GM12878 (cell line): Measurements from ENCODE around the gene PGC. TPM values are rescaled to one million over a fixed set of nuclear protein-coding genes. Genes with fewer than 3 reads are reported as not detected.

Source experiments
- ATAC-seq: fragments of 200-7000 bp; cut with Tn5 transposase; 3 replicates; pipeline ENCODE4 v1.9.1; 2020; ENCODE audit warnings: mild to moderate bottlenecking, moderate library complexity
- BruUV-seq: library from RNA; stranded (reverse); fragments of 400-500 nt; replicated peaks from 2 replicates; lab custom pipeline; 2021; lab: Mats Ljungman, UMichigan
- CTCF ChIA-PET: fragments of 300-600 bp; sonication (Branson Sonifier 250); formaldehyde crosslinking; extraction: SDS; loops from one replicate; lab custom pipeline; 2021; ENCODE audit warnings: inconsistent platforms; lab: Yijun Ruan, JAX
- POLR2A ChIA-PET: fragments of 350-600 bp; formaldehyde crosslinking; extraction: SDS; loops from one replicate; lab custom pipeline; 2021; ENCODE audit warnings: inconsistent platforms; lab: Charles Lee
- RAD21 ChIA-PET: fragments of 300-600 bp; sonication (Branson Sonifier 250); formaldehyde crosslinking; loops from one replicate; lab custom pipeline; 2023; ENCODE audit warnings: antibody characterized with exemption; ENCODE audit not compliant: unreplicated experiment; lab: Charles Lee
- SMC1A ChIA-PET: fragments of 300-600 bp; sonication (Branson Sonifier 250); formaldehyde crosslinking; loops from one replicate; lab custom pipeline; 2023; ENCODE audit not compliant: unreplicated experiment, uncharacterized antibody; lab: Charles Lee
- DNase-seq: peaks from one replicate; pipeline ENCODE4 v3.0.0-alpha.2; 2011; ENCODE audit warnings: low read depth, low spot score
- FAIRE-seq: peaks from 3 replicates; lab custom pipeline; 2011; peaks lifted over from hg19 to GRCh38; lab: Jason Lieb, UNC
- H2AFZ ChIP-seq: 2 replicates; pipeline ENCODE4 v1.6.0; 2011; ENCODE audit warnings: low read depth, low read length, control low read depth; ENCODE audit not compliant: control insufficient read depth
- H3K27ac ChIP-seq: 2 replicates; pipeline ENCODE4 v1.5.1; 2011; ENCODE audit warnings: control low read depth; ENCODE audit not compliant: control insufficient read depth, insufficient read depth
- H3K27me3 ChIP-seq, 2 experiments: replicated peaks in 1 of 2; 2 replicates each; pipeline versions ENCODE4 v1.6.0 to v1.6.1; 2011; ENCODE audit warnings: low read length in 1 of 2; ENCODE audit not compliant: control insufficient read depth in 2 of 2, insufficient read depth in 2 of 2
- H3K36me3 ChIP-seq, 2 experiments: 2 replicates each; pipeline ENCODE4 v1.5.1; 2011; ENCODE audit warnings: low read length in 1 of 2; ENCODE audit not compliant: control insufficient read depth in 2 of 2, insufficient read depth in 2 of 2
- H3K4me1 ChIP-seq: 2 replicates; pipeline ENCODE4 v1.6.1; 2011; ENCODE audit warnings: mild to moderate bottlenecking, low read length, moderate library complexity, mixed read lengths; ENCODE audit not compliant: control insufficient read depth, insufficient read depth
- H3K4me2 ChIP-seq: 2 replicates; pipeline ENCODE4 v1.6.0; 2011; ENCODE audit warnings: control low read depth; ENCODE audit not compliant: control insufficient read depth, insufficient read depth
- H3K4me3 ChIP-seq: fragments of 200-600 bp; sonication (generic); 2 replicates; pipeline ENCODE4 v1.5.1; 2016
- H3K79me2 ChIP-seq: 2 replicates; pipeline ENCODE4 v1.6.0; 2011; ENCODE audit warnings: low read length; ENCODE audit not compliant: control insufficient read depth, insufficient read depth
- H3K9ac ChIP-seq: 2 replicates; pipeline ENCODE4 v1.8.0; 2011; ENCODE audit warnings: low read length, control low read depth, mixed read lengths; ENCODE audit not compliant: control insufficient read depth, insufficient read depth
- H3K9me3 ChIP-seq: replicated peaks from 3 replicates; pipeline ENCODE4 v1.5.1; 2011; ENCODE audit warnings: mild to moderate bottlenecking, low read length; ENCODE audit not compliant: control insufficient read depth, insufficient read depth
- H4K20me1 ChIP-seq: 2 replicates; pipeline ENCODE4 v1.6.0; 2011; ENCODE audit not compliant: control insufficient read depth, insufficient read depth
- BACH1 ChIP-seq: fragments of 450-650 bp; IDR thresholded peaks from 2 replicates; pipeline ENCODE4 v1.6.1; 2017; ENCODE audit warnings: mild to moderate bottlenecking, borderline replicate concordance
- CUX1 ChIP-seq: IDR thresholded peaks from 2 replicates; pipeline ENCODE4 v1.6.1; 2012; ENCODE audit warnings: improper control_type of control experiment, low read depth, low read length; ENCODE audit not compliant: insufficient replicate concordance
- MEF2A ChIP-seq: IDR thresholded peaks from 2 replicates; pipeline ENCODE4 v1.6.1; 2011; ENCODE audit warnings: low read depth, mild to moderate bottlenecking, low read length, moderate library complexity; ENCODE audit not compliant: insufficient read depth
- MTA2 ChIP-seq: fragments of 450-650 bp; IDR thresholded peaks from 2 replicates; pipeline ENCODE4 v1.6.1; 2016; ENCODE audit warnings: low read depth, mild to moderate bottlenecking, moderate library complexity
- RB1 ChIP-seq: fragments of 450-650 bp; formaldehyde crosslinking; IDR thresholded peaks from 2 replicates; pipeline ENCODE4 v1.6.1; 2017; ENCODE audit warnings: mild to moderate bottlenecking, borderline replicate concordance
- ZNF207 ChIP-seq: fragments of 450-650 bp; IDR thresholded peaks from 2 replicates; pipeline ENCODE4 v1.6.1; 2014; ENCODE audit warnings: antibody characterized with exemption, mild to moderate bottlenecking, borderline replicate concordance
- WGBS: methylation state at CpG from one replicate; pipeline ENCODE4 v1.1.6; 2016; ENCODE audit warnings: low lambda C conversion rate; ENCODE audit not compliant: insufficient replicate concordance, insufficient coverage; ENCODE audit errors: missing lambda C conversion rate; 5-methylcytosine and 5-hydroxymethylcytosine counted together
- in situ Hi-C: fragments of 300-500 bp; cut with MboI; formaldehyde crosslinking; loops from 9 replicates; pipeline ENCODE4 v1.14.3; 2018; ENCODE audit warnings: mixed read lengths
- intact Hi-C: fragments of 100-400 bp; cut with micrococcal nuclease; formaldehyde crosslinking; loops from one replicate; pipeline ENCODE4 v1.14.2; 2022; ENCODE audit not compliant: unreplicated experiment
- polyA plus RNA-seq, 11 experiments: library from polyadenylated mRNA; depleted of rRNA in 4 of 11; unstranded in 6 of 11; stranded (reverse) in 5 of 11; fragments of >200 nt; fragmentation: Nextera tagmentation in 4 of 11; fragmentation: Illumina TruSeq in 1 of 11; extraction: Ambion mirVana in 4 of 11; extraction: Trizol in 1 of 11; gene quantifications; 1 replicate in 1 of 11; 2 replicates in 10 of 11; pipeline versions ENCODE4 v1.2.1 to v1.2.3, GENCODE V29; 2011 to 2016; ENCODE audit warnings: inconsistent platforms in 2 of 11, missing spikeins in 2 of 11, low read depth in 1 of 11
- total RNA-seq, 4 experiments: library from RNA; depleted of rRNA in 3 of 4; stranded (reverse); fragments of >200 nt in 3 of 4; fragmentation: Illumina TruSeq in 1 of 4; extraction: Trizol in 1 of 4; gene quantifications; 2 replicates each; pipeline versions ENCODE4 v1.2.1 to v1.2.3, GENCODE V29; 2013 to 2021

PGC gene
- total and polyA plus RNA-seq, 10 of the 15 experiments (the other 5 are each of a cell fraction or from before 2014, with no cell fraction given) = 0.26 TPM; not detected in 9

GRCh38 chr6:41759905-41760579 is 12.8 kb upstream of the PGC start:
- no peak for FAIRE-seq
- H3K4me2 ChIP-seq = no peak overlapping the region
- no TSS peak for BruUV-seq

More at GRCh38 chr6:41759905-41760579, 12.8 kb upstream of the PGC start:
- SMC1A ChIA-PET = no interaction called here
- in situ Hi-C loops (no loop called here), intact Hi-C loops (no loop called here)
- no peaks in the 10 kb centered on the region for H3K79me2 ChIP-seq
- TF ChIP-seq BACH1 (no peak), ZNF207 (no peak), RB1 (no peak), CUX1 (no peak), MTA2 (no peak), MEF2A (no peak)
- H3K36me3 ChIP-seq = no peaks in the 10 kb centered on the region
- RAD21 ChIA-PET = no interaction called here
- H3K4me3 ChIP-seq = no peak overlapping the region
- ATAC-seq (peak; percentile 31; the same call in 2 of the 3 replicates), DNase-seq (no peak)
- no peak overlapping the region for H3K27ac ChIP-seq
- no peak overlapping the region for H2AFZ ChIP-seq
- POLR2A ChIA-PET = no interaction called here
- no peaks in the 10 kb centered on the region for H4K20me1 ChIP-seq
- no peaks in the 10 kb centered on the region for H3K4me1 ChIP-seq
- 15% methylated on average over 2 of the region's 2 CpGs for WGBS
- CTCF ChIA-PET = no interaction called here
- peaks cover 0 to 4% of the 10 kb centered on the region in 2 experiments; a peak in 2 of 4 replicates for H3K27me3 ChIP-seq
- no peaks in the 10 kb centered on the region for H3K9me3 ChIP-seq
- no peak overlapping the region for H3K9ac ChIP-seq
